Breast epithelium (tissue), 4 donors: ENCODE data around the gene CIZ1. TPM values are rescaled to one million over a fixed set of nuclear protein-coding genes. Genes with fewer than 3 reads are reported as not detected.

Source experiments
- DNase-seq, 2 donors: peaks; one replicate each; pipeline ENCODE4 v3.0.0-alpha.2; 2019; ENCODE audit warnings: low spot score in 2 of 2
- H3K27ac ChIP-seq, 2 donors: fragments of 200-600 bp; sonication (generic) in 1 of 2; one replicate each; pipeline ENCODE4 v1.5.1; 2016 to 2019; ENCODE audit warnings: mild to moderate bottlenecking in 1 of 2
- H3K27me3 ChIP-seq, 2 donors: fragments of 200-600 bp; sonication (generic) in 1 of 2; one replicate each; pipeline versions ENCODE4 v1.5.1 to v1.6.0; 2017 to 2019; ENCODE audit warnings: control low read depth in 1 of 2, mild to moderate bottlenecking in 1 of 2
- H3K36me3 ChIP-seq: fragments of 200-600 bp; one replicate; pipeline ENCODE4 v1.5.1; 2019
- H3K4me1 ChIP-seq, 2 donors: fragments of 200-600 bp; sonication (generic); one replicate each; pipeline ENCODE4 v1.5.1; 2016 to 2019; ENCODE audit warnings: control low read depth in 1 of 2
- H3K4me3 ChIP-seq, 3 donors: fragments of 200-600 bp; sonication (generic); 1 replicate in 2 of 3; 2 replicates in 1 of 3; pipeline ENCODE4 v1.5.1; 2016 to 2019; ENCODE audit warnings: mild to moderate bottlenecking in 3 of 3, moderate library complexity in 2 of 3
- H3K9me3 ChIP-seq, 2 donors: fragments of 200-600 bp; sonication (generic) in 1 of 2; one replicate each; pipeline ENCODE4 v1.5.1; 2016 to 2019; ENCODE audit warnings: control low read depth in 1 of 2
- CTCF ChIP-seq, 3 donors: fragments of 450-650 bp; IDR thresholded peaks; one replicate each; pipeline ENCODE4 v1.5.1; 2016 to 2017; ENCODE audit warnings: antibody characterized with exemption in 3 of 3, mild to moderate bottlenecking in 3 of 3, moderate library complexity in 3 of 3
- POLR2A ChIP-seq: fragments of 450-650 bp; IDR thresholded peaks from one replicate; pipeline ENCODE4 v1.6.1; 2016; ENCODE audit warnings: antibody characterized with exemption, mild to moderate bottlenecking, moderate library complexity
- POLR2AphosphoS5 ChIP-seq, 3 donors: sonication (generic); formaldehyde crosslinking; IDR thresholded peaks; one replicate each; pipeline ENCODE4 v1.6.1; 2017; ENCODE audit warnings: antibody characterized with exemption in 3 of 3
- intact Hi-C: fragments of 100-400 bp; cut with DNase I; formaldehyde crosslinking; loops from one replicate; pipeline ENCODE4 v1.15.1; 2023; ENCODE audit warnings: low total_unique reads
- total RNA-seq, 3 donors: library from RNA; depleted of rRNA; stranded (reverse); fragments of >200 nt; gene quantifications; one replicate each; pipeline ENCODE4 v1.1.0, GENCODE V29; 2016

The CIZ1 gene
- total RNA-seq, 3 donors from 2014 or later, result 54.1 to 71.8 (median 58.4) TPM

- H3K36me3 ChIP-seq, result peaks cover 6% of the 10 kb centered on the region
- H3K9me3 ChIP-seq, result no peaks in the 10 kb centered on the region
- DNase-seq, result peak; percentile 86 to 96
- no peak overlapping the region for H3K4me3 ChIP-seq
- H3K27ac ChIP-seq, result peak overlapping the region in 1 of 2 donors; percentile 2
- peak; percentile 75 to 80 (median 77) for TF ChIP-seq POLR2AphosphoS5 (IDR thresholded peaks at IDR 0.05)
- peak; percentile 99 to 100 (median 100) for TF ChIP-seq CTCF (IDR thresholded peaks at IDR 0.05)
- TF ChIP-seq POLR2A, result no peak
- H3K4me1 ChIP-seq, result no peaks in the 10 kb centered on the region
- H3K27me3 ChIP-seq, result no peaks in the 10 kb centered on the region
- intact Hi-C loops, result no loop called here
Observed at GRCh38 chr9:128117613-128118471, 73.5 kb downstream of the CIZ1 start.

DNA sequence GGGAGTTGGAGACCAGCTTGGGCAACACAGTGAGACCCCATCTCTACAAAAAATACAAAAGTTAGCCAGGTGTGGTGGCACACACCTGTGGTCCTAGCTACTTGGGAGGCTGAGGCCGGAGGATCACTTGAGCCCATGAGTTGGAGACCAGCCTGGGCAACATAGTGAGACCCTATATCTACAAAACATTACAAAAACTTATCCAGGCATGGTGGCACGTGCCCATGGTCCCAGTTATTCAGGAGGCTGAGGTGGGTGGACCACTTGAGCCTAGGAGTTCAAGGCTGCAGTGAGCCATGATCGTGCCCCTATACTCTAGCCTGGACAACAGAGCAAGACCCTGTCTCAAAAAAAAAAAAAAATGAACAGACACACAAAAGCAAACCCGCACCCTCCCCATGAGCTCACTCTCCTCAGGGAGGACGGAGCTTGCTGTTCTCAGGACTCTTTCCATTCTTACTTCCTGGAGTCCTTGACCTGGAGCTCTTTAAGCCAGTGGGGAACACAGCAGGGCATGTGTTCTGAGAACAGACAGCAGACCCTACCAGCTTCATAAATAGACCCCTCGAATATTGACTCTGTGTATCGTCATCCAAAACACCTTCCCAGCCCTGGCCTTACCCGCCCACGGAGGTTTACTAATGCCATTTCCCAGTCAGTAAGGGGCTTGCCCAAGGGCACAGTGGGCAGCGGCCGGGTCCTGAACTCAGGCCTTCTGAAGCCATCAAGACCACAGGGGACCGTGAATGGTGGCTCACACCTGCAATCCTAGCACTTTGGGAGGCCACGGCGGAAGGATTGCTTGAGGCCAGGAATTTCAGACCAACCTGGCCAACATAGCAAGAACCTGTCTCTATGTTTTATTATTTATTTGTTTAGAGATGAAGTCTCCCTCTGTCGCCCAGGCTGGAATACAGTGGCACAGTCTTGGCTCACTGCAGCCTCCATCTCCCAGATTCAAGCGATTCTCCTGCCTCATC lies 75.0 kb downstream of the CIZ1 start:
- intact Hi-C loops, result no loop called here
- H3K27me3 ChIP-seq, result no peaks in the 10 kb centered on the region
- no peak overlapping the region for H3K4me3 ChIP-seq
- no peak for DNase-seq
- no peak overlapping the region for H3K27ac ChIP-seq
- no peaks in the 10 kb centered on the region for H3K36me3 ChIP-seq
- H3K4me1 ChIP-seq, result no peaks in the 10 kb centered on the region
- H3K9me3 ChIP-seq, result no peaks in the 10 kb centered on the region
- TF ChIP-seq POLR2A, result no peak
- TF ChIP-seq CTCF (IDR thresholded peaks at IDR 0.05), result no peak

Other genes starting within 250 kb of the CIZ1 start
- gene EEIG1, start 210.6 kb downstream of the CIZ1 start, total RNA-seq, result 10 to 100 TPM in 2 of 3 donors, 1 to 10 TPM in 1; 7.7 to 32.1 (median 19.7) TPM
- gene NAIF1, start 124.3 kb downstream of the CIZ1 start, total RNA-seq, result 10 to 100 TPM in 2 of 3 donors, 1 to 10 TPM in 1; 8.8 to 13.1 (median 11.9) TPM
- 10 to 100 TPM; 27.2 to 43.9 (median 33.1) TPM for gene SLC25A25, start 123.3 kb downstream of the CIZ1 start, total RNA-seq
- gene PTGES2, start 63.8 kb downstream of the CIZ1 start, total RNA-seq, result 10 to 100 TPM; 35.7 to 86.9 (median 55.0) TPM
- 10 to 100 TPM in 2 of 3 donors, not detected in 1; 38.5 to 42.3 TPM for gene LCN2, start 42.1 kb downstream of the CIZ1 start, total RNA-seq
- gene BBLN, start 31.3 kb downstream of the CIZ1 start, total RNA-seq, result 100 to 1,000 TPM; 144 to 232 (median 152) TPM
- 10 to 100 TPM; 11.3 to 36.0 (median 12.5) TPM for gene DNM1, start 11.8 kb upstream of the CIZ1 start, total RNA-seq
- 100 to 1,000 TPM in 1 of 3 donors, 10 to 100 TPM in 2; 87.7 to 121 (median 97.5) TPM for gene GOLGA2, start 84.4 kb upstream of the CIZ1 start, total RNA-seq
- 10 to 100 TPM; 25.8 to 39.7 (median 31.4) TPM for gene SWI5, start 84.7 kb upstream of the CIZ1 start, total RNA-seq
- 10 to 100 TPM; 11.8 to 19.8 (median 18.0) TPM for gene TRUB2, start 130.9 kb upstream of the CIZ1 start, total RNA-seq
- 10 to 100 TPM; 30.2 to 59.7 (median 46.2) TPM for gene COQ4, start 131.3 kb upstream of the CIZ1 start, total RNA-seq
- 10 to 100 TPM; 11.3 to 18.7 (median 15.8) TPM for gene SLC27A4, start 149.0 kb upstream of the CIZ1 start, total RNA-seq
- gene URM1, start 179.8 kb upstream of the CIZ1 start, total RNA-seq, result 10 to 100 TPM; 21.3 to 24.1 (median 23.8) TPM
- gene CERCAM, start 229.3 kb upstream of the CIZ1 start, total RNA-seq, result 10 to 100 TPM; 19.8 to 47.5 (median 30.5) TPM